Uterus (tissue), 2 donors: Measurements from ENCODE around the gene NEDD4L.

Source experiments
- CTCF ChIP-seq, 4 experiments: fragments of 200-600 bp in 2 of 4; fragments of 450-650 bp in 2 of 4; sonication (generic) in 2 of 4; IDR thresholded peaks; one replicate each; pipeline ENCODE4 v1.5.1; 2016 to 2019; ENCODE audit warnings: antibody characterized with exemption in 4 of 4, mild to moderate bottlenecking in 2 of 4, moderate library complexity in 1 of 4
- POLR2A ChIP-seq, 2 donors: fragments of 450-650 bp; IDR thresholded peaks; one replicate each; pipeline ENCODE4 v1.6.1; 2016; ENCODE audit warnings: antibody characterized with exemption in 2 of 2, mild to moderate bottlenecking in 1 of 2, moderate library complexity in 1 of 2

GRCh38 chr18:58023108-58023507, 20.9 kb upstream of the NEDD4L start:
- TF ChIP-seq CTCF (IDR thresholded peaks at IDR 0.05): no peak
- no peak for TF ChIP-seq POLR2A (IDR thresholded peaks at IDR 0.05)
